Lower leg skin (tissue), 4 donors: ENCODE measurements around the gene SYCE3. TPM values are rescaled to one million over a fixed set of nuclear protein-coding genes. Genes with fewer than 3 reads are reported as not detected.
"Not testable (repeated sequence)": the region's sequence is repeated elsewhere in the genome, so short reads cannot be mapped to it uniquely, and the experiment has no call there.

ENCODE experiments used
- DNase-seq, 2 donors: peaks; one replicate each; pipeline ENCODE4 v3.0.0-alpha.2; 2019; ENCODE audit warnings: low spot score in 2 of 2
- H3K4me3 ChIP-seq: fragments of 200-600 bp; sonication (generic); 2 replicates; pipeline ENCODE4 v1.5.1; 2017; ENCODE audit warnings: mild to moderate bottlenecking, low read depth; ENCODE audit not compliant: poor library complexity, severe bottlenecking
- POLR2A ChIP-seq, 2 donors: fragments of 450-650 bp; IDR thresholded peaks; one replicate each; pipeline ENCODE4 v1.6.1; 2016 to 2017; ENCODE audit warnings: antibody characterized with exemption in 2 of 2, mild to moderate bottlenecking in 1 of 2, moderate library complexity in 1 of 2
- WGBS, 2 donors: methylation state at CpG; one replicate each; pipeline ENCODE4 v1.1.5; 2018; 5-methylcytosine and 5-hydroxymethylcytosine counted together
- intact Hi-C: fragments of 100-400 bp; cut with DNase I; formaldehyde crosslinking; loops from one replicate; pipeline ENCODE4 v1.15.0; 2023; ENCODE audit warnings: low total_unique reads
- total RNA-seq, 4 donors: library from RNA; depleted of rRNA; stranded (reverse); fragments of >200 nt; gene quantifications; one replicate each; pipeline ENCODE4 v1.1.0, GENCODE V29; 2016
- TF ChIP-seq, protein P1 (sequence below), 3 donors: fragments of 450-650 bp; IDR thresholded peaks; one replicate each; pipeline ENCODE4 v1.5.1; 2016; ENCODE audit warnings: antibody characterized with exemption in 3 of 3, mild to moderate bottlenecking in 3 of 3, moderate library complexity in 2 of 3

Gene SYCE3
- total RNA-seq, 4 donors from 2014 or later, result not detected

DNA sequence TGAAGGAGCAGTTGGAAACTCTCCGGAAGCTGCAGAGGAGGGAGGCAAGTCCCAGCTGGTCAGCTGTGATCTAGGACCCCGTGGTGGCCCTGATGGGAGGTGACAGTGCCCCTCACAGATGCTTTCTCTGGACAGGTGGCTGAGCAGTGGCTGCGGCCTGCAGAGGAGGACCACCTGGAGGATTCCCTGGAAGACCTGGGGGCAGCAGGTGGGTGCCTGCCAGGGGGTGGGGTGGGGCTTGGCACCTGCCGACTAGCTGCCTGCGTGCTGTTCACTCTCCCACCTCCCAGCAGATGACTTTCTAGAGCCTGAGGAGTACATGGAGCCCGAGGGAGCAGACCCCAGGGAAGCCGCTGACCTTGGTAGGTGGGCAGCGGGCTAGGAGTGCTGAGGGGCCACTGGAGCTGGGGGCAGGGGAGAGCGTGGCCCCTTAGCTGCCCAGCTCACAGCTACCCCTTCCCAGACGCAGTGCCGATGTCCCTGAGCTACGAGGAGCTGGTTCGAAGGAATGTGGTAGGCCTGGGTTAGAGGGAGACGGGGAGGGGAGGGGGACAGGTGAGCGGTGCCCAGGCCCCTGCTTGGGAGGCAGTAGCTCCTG is 40.4 kb downstream of the SYCE3 start:
- no peak overlapping the region for H3K4me3 ChIP-seq
- WGBS, 2 donors, result 90 to 92% methylated on average over 15 of the region's 15 CpGs
- DNase-seq, result no peak
- intact Hi-C loops, result no loop called here
- TF ChIP-seq, protein P1, sequence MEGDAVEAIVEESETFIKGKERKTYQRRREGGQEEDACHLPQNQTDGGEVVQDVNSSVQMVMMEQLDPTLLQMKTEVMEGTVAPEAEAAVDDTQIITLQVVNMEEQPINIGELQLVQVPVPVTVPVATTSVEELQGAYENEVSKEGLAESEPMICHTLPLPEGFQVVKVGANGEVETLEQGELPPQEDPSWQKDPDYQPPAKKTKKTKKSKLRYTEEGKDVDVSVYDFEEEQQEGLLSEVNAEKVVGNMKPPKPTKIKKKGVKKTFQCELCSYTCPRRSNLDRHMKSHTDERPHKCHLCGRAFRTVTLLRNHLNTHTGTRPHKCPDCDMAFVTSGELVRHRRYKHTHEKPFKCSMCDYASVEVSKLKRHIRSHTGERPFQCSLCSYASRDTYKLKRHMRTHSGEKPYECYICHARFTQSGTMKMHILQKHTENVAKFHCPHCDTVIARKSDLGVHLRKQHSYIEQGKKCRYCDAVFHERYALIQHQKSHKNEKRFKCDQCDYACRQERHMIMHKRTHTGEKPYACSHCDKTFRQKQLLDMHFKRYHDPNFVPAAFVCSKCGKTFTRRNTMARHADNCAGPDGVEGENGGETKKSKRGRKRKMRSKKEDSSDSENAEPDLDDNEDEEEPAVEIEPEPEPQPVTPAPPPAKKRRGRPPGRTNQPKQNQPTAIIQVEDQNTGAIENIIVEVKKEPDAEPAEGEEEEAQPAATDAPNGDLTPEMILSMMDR (IDR thresholded peaks at IDR 0.05), result no peak
- no peak for TF ChIP-seq POLR2A (IDR thresholded peaks at IDR 0.05)

DNA sequence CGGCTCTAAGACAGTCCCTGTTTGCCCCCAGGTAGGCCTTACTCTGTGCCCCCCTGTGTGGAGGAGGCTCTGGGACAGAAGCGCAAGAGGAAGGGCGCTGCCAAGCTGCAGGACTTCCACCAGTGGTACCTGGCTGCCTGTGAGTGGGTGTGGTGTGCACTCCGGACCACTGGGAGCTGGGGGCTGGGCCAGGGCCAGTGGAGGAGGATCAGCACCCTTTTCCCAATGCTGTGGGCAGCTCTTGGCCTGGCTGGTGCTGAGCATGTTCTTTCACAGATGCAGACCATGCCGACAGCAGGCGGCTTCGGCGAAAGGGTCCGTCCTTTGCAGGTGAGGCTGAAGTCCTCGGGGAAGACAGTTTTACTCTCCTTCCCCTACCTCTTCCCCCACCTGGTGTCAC is 41.0 kb downstream of the SYCE3 start:
- intact Hi-C loops, result no loop called here
- TF ChIP-seq POLR2A (IDR thresholded peaks at IDR 0.05), result no peak
- TF ChIP-seq, protein P1 (IDR thresholded peaks at IDR 0.05), result no peak
- DNase-seq, result no peak
- 94 to 97% methylated on average over 7 to 10 of the region's 10 CpGs for WGBS, 2 donors
- no peak overlapping the region for H3K4me3 ChIP-seq

- WGBS, 2 donors, result 91 to 93% methylated on average over 12 of the region's 13 CpGs
- intact Hi-C loops, result no loop called here
- no peak overlapping the region for H3K4me3 ChIP-seq
- no peak for DNase-seq
- no peak for TF ChIP-seq POLR2A (IDR thresholded peaks at IDR 0.05)
- TF ChIP-seq, protein P1 (IDR thresholded peaks at IDR 0.05), result no peak
Measured at GRCh38 chr22:50520826-50521453, 41.8 kb downstream of the SYCE3 start.

- H3K4me3 ChIP-seq, DNase-seq, intact Hi-C loops: not testable (repeated sequence)
- 96% methylated on average over 8 of the region's 8 CpGs for WGBS, 2 donors
Measured at GRCh38 chr22:50520184-50520583, 42.5 kb downstream of the SYCE3 start.

- DNase-seq, result no peak
- intact Hi-C loops, result no loop called here
- TF ChIP-seq, protein P1 (IDR thresholded peaks at IDR 0.05), result no peak
- no peak for TF ChIP-seq POLR2A (IDR thresholded peaks at IDR 0.05)
- H3K4me3 ChIP-seq, result no peak overlapping the region
- 85 to 94% methylated on average over 6 to 8 of the region's 8 CpGs for WGBS, 2 donors
Measured at GRCh38 chr22:50519151-50519550, 43.6 kb downstream of the SYCE3 start.

DNA sequence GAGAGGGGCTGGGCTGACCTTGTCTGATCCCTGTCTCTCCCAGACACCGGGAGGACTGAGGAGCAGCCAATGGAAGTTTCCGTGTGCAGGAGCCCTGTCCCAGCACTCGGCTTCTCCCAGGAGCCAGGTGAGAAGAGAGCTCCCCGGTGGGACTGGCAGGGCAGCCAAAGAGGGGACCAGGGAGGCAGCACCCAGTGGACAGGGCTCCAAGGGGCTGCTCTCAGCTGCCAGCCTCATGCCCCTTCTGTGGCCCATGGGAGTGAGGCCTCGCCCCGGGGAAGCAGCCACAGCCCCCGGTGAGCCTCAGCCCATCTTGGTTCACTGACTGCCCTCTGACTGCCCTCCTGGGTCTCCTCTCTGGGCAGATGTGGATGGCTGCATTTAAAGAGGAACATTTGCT is 44.1 kb downstream of the SYCE3 start:
- TF ChIP-seq, protein P1 (IDR thresholded peaks at IDR 0.05), result no peak
- no peak for TF ChIP-seq POLR2A (IDR thresholded peaks at IDR 0.05)
- intact Hi-C loops, result no loop called here
- WGBS, 2 donors, result 93 to 97% methylated on average over 5 to 7 of the region's 7 CpGs
- H3K4me3 ChIP-seq, result no peak overlapping the region
- DNase-seq, result no peak
